GM10266 (cell line): ENCODE data around the gene LRRC15.

Source experiments
- DNase-seq: peaks from one replicate; pipeline ENCODE4 v3.0.0; 2012; ENCODE audit errors: extremely low spot score
- CTCF ChIP-seq: IDR thresholded peaks from 2 replicates; pipeline ENCODE4 v1.5.1; 2012; ENCODE audit warnings: mild to moderate bottlenecking, low read depth; ENCODE audit not compliant: control insufficient read depth, insufficient read depth; ENCODE audit errors: missing control alignments

Gene LRRC15

GRCh38 chr3:194399874-194400411 is 30.4 kb upstream of the LRRC15 start:
- TF ChIP-seq CTCF, result no peak

GRCh38 chr3:194399166-194399565 is 29.6 kb upstream of the LRRC15 start, which contains the start of gene GP5:
Gene GP5, minus strand, starts transcription at chr3:194399266. Its CDS starts 984 bp downstream, at chr3:194398282.
- no peak for DNase-seq
- no peak for TF ChIP-seq CTCF

More at GRCh38 chr3:194399874-194400411, 30.4 kb upstream of the LRRC15 start:
- DNase-seq, result no peak

GRCh38 chr3:194397757-194398312 is 28.3 kb upstream of the LRRC15 start:
- no peak for DNase-seq
- no peak for TF ChIP-seq CTCF

GRCh38 chr3:194396859-194397756 is 27.6 kb upstream of the LRRC15 start:
- TF ChIP-seq CTCF, result no peak
- peak; percentile 74 for DNase-seq

GRCh38 chr3:194396539-194396858 is 27.0 kb upstream of the LRRC15 start:
- no peak for TF ChIP-seq CTCF
- DNase-seq, result no peak

- TF ChIP-seq CTCF, result no peak
- DNase-seq, result no peak
Measured at GRCh38 chr3:194395778-194396538, 26.4 kb upstream of the LRRC15 start.
